Myocyte (in vitro differentiated cells): Measurements from ENCODE around the gene MACROD2. TPM values are rescaled to one million over a fixed set of nuclear protein-coding genes. Genes with fewer than 3 reads are reported as not detected.
"Not testable (repeated sequence)": the region's sequence is repeated elsewhere in the genome, so short reads cannot be mapped to it uniquely, and the experiment has no call there.

Experiments
- DNase-seq: peaks from one replicate; pipeline ENCODE4 v3.0.0-alpha.2; 2012; ENCODE audit warnings: low read depth
- total RNA-seq: library from RNA; depleted of rRNA; stranded (reverse); fragments of >200 nt; gene quantifications from 2 replicates; pipeline ENCODE4 v1.2.3, GENCODE V29; 2014

MACROD2 gene
- total RNA-seq, 1 donor from 2014 or later = 5.3 TPM

DNA sequence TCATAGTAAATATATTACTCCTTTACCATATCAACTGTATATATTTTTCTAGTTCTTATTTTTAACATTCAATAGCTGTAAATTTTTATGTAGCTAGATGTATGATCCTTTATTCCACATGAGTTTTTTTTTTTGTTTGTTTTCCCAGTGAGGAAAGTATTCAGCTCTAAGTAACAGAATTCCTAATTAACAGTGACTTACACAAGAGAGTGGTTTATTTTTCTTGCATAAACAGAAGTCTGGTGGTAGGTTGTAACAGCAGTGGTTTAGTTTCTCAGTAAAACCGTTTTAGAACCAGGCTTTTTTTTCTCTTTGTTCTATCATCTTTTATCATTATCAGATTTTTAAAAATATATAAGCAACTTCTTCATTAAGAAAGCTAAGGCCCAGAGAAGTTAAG lies 459.0 kb downstream of the MACROD2 start:
- DNase-seq = no peak

GRCh38 chr20:14467104-14467827 lies 471.9 kb downstream of the MACROD2 start:
- not testable (repeated sequence) for DNase-seq

DNA sequence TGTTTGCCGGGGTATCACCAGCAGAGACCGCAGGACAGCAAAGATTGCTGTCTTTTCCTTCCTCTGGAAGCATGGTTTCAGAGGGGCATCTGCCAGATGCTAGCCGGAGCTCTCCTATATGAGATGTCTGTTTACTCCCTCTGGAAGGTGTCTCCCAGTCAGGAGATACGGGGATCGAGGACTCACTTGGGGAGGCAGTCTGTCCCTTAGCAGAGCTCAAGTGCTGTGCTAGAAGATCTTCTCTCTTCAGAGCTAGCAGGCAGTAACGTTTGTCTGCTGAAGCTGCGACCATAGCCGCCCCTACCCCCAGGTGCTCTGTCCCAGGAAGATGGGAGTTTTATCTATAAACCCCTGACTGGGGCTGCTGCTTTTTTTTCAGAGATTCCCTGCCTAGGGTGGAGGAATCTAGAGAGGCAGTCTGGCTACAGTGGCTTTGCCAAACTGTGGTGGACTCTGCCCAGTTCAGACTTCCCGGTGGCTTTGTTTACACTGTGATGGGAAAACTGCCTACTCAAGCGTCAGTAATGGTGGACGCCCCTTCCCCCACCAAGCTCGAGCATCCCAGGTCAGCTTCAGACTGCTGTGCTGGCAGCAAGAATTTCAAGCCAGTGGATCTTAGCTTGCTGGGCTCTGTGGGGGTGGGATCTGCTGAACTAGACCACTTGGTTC lies 475.0 kb downstream of the MACROD2 start:
- DNase-seq = no peak

DNA sequence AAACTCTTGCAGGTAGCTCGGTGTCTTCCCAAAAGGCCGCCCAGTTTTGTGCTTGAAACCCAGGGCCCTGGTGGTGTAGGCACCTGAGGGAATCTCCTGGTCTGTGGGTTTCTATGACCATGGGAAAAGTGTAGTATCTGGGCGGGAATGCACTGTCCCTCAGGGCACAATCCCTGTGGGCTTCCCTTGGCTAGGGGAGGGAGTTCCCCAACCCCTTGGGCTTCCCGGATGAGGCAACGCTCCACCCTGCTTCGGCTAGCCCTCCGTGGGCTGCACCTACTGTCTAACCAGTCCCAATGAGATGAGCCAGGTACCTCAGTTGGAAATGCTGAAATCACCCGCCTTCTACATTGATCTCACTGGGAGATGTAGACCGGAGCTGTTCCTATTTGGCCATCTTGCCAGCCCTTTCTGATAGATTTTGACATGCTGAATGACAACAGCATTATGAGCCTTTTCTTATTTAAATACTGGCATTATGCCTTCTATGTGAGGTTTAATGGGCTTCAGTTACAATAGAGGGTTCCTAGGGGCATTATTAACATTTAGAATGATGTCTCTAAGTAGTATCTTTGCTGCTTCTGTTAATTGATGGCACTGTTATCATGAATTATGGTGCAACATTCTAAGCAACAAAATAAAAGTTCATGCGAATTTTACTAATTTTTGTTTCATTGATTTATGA lies 475.8 kb downstream of the MACROD2 start:
- DNase-seq = no peak

DNA sequence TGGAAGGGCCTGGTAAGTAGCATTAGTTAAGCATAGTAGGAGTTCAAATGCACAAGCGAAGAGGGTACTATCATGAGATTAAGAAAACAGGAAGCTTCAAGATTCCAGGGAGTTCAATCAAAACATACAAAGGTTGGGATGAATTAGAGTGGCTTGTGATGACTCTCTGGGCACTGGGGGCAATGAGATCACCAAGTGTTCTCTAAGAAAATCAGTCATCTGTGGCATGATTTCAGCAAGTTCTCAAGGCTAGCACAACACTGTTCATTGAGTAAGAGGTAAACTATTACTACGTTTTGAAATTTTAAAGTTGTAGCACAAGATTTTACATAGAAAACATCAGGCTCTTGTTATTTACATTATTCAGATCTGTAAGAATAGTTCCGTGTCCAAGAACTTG lies 481.8 kb downstream of the MACROD2 start:
- peak; percentile 38 for DNase-seq

- DNase-seq = peak; percentile 54
These were observed 482.8 kb downstream of the MACROD2 start for GRCh38 chr20:14478126-14478525.

DNA sequence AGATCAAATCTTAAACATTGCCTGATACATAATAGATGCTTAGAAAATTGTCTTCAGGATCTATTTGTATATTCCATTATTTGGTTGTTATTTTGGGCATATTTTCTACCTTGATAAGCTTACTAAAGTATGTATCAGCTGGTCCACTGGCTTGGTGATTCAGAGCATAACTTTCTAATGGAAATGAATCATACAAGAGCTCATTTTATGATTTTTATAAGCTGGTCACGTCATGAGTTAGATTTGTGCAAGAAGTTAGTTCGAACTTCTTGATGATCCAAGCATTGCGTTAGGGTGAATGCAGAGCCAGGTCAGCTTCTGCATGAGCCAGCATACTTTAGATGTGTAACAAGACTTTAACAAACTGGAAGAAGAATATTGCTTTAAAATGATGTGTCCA lies 486.5 kb downstream of the MACROD2 start:
- peak; percentile 36 for DNase-seq

DNA sequence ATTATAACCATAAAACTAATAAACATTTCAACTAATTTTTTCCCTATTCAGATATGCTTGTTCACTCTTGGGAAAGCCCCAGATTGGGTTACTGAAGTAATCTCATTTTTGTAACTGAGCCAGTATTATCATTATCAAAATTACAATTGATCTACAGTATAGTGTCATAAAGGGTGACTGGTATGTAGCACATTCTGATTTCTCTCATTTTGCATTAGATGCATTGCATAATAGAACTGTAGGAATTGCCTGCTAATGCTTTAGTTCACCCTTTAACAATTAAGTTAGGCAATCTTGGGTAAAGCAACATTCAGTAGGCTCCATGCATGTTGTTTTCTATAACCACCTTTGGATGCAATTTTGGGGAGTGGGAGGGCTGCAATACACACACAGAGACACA lies 492.9 kb downstream of the MACROD2 start:
- DNase-seq = no peak

DNA sequence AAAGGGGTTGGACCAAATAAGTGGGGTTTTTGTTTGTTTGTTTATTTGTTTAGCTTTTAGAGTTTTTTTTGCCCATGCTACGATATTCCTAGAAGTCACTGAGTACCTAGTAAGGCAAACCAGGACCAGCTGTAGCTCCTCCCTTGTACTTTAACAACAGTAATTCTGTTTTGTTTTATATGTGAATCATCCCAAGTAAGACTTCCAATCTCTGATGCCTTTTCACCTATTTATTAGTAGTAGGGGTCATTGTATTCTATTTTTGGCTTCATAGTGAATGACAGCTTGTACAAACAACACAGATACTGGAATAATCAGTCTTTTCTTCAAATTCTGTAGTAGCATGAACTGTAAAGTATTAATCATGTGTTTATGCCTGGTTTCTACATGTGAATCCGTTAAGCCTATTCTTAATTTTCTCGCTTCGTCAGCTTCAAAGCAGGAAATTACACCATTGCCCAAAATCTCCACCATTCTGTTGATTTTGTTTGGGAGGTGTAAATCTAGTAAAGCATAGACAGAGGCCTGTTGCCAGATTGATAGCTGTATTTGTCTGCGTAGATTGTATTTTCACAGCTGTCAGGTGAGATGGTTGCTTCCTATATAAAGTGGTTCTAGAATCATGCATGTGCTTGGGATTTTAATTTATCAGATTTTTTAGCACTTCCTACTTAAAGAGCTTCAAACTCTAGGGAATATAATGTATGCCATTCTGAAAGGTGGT lies 493.6 kb downstream of the MACROD2 start:
- DNase-seq = no peak

- no peak for DNase-seq
These were observed 494.2 kb downstream of the MACROD2 start for GRCh38 chr20:14489544-14489943.

DNA sequence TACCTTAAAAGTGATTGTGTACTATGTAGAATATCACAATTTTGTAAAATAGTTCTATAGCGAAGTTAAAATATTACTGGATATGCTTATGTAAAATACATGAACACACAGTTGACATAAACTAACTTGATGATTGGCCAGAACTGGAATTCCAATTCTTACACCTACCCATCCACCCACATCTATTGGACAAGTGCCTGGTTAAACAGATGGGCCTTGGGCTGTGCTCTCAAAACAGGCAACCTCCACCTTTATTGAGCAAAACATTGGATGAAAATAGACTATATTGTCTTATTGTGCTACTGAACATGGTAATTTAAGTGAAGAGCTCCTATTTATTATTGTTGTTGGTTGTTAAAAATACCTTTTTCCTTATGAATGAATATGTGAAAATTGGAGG lies 496.1 kb downstream of the MACROD2 start:
- no peak for DNase-seq

- no peak for DNase-seq
These were observed 498.1 kb downstream of the MACROD2 start for GRCh38 chr20:14493408-14493807.

DNA sequence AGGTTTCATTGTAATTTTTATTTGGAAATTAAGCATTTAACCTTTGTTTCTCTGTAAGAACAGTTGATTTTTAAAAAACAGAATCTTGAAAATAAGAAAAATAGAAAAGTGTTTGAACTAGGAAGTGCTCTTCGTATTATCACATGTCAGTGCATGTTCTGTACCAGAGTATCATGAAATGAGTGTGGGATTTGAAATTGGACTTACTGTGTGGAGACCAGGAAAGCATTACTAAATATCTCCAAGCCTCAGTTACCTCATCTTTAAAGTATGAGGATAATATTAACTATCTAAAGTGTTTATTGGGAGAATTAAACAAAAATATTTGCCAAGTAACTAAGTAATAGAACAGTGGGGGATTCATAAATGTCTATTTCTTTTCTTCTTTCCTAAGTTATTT lies 499.0 kb downstream of the MACROD2 start:
- no peak for DNase-seq

- no peak for DNase-seq
These were observed 499.8 kb downstream of the MACROD2 start for GRCh38 chr20:14495066-14495465.

DNA sequence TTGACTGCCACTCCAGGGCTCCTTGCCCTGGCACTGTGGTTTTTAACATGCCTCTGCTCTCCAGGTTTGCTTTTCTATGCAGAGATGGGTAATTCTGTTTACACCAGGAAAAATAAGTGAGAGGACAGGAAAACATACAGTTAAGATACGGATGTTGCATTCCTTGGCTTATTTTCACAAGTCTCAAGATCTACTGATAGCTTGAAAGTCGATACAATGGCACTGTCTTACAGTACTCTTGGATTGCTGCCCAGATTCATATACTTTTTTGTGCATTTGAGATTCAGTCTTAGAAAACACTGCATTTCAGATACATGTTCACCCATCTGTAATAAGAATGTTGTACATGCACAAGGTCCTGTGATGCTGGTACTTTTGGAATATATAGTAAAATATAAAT lies 501.7 kb downstream of the MACROD2 start:
- DNase-seq = no peak

- DNase-seq = no peak
These were observed 503.5 kb downstream of the MACROD2 start for GRCh38 chr20:14498772-14499171.

GRCh38 chr20:14505476-14505875 lies 510.2 kb downstream of the MACROD2 start:
- DNase-seq = no peak

- no peak for DNase-seq
These were observed 512.4 kb downstream of the MACROD2 start for GRCh38 chr20:14507711-14508110.

GRCh38 chr20:14510341-14510740 lies 515.0 kb downstream of the MACROD2 start:
- DNase-seq = no peak

- DNase-seq = no peak
These were observed 517.5 kb downstream of the MACROD2 start for GRCh38 chr20:14512839-14513238.

DNA sequence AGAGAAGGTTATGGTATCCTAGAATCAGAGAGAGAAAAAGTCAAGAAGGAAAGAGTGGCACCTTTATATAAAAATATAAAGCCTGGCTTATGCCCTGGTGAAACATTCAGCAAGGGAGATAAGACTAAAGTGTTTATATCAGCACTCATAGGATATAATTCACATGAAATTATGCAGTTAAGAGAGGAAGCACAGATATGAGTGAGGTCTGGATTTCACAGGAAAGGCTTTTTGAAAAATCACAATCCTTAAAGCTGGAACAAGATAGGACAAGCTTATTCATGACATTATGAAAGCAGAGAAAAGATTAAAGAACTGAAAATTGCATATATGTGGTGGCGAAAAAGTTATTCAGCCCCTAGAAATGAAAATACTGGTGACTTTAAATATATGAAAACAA lies 523.3 kb downstream of the MACROD2 start:
- no peak for DNase-seq

- no peak for DNase-seq
These were observed 525.7 kb downstream of the MACROD2 start for GRCh38 chr20:14521016-14521415.
